B cell (primary cell): Measurements from ENCODE around the gene NAIF1. TPM values are rescaled to one million over a fixed set of nuclear protein-coding genes. Genes with fewer than 3 reads are reported as not detected.

Experiments used
- ATAC-seq: fragments of 200-7000 bp; cut with Tn5 transposase; one replicate; pipeline ENCODE4 v1.10.0; 2021; ENCODE audit warnings: low read depth, mild to moderate bottlenecking, moderate number of reproducible peaks, moderate library complexity
- CTCF ChIA-PET: fragments of 350-600 bp; sonication (Branson Sonifier 250); formaldehyde crosslinking; loops from one replicate; lab custom pipeline; 2021; ENCODE audit warnings: antibody characterized with exemption, inconsistent platforms; lab: Charles Lee
- POLR2A ChIA-PET: fragments of 350-600 bp; sonication (Branson Sonifier 250); formaldehyde crosslinking; loops from one replicate; lab custom pipeline; 2021; ENCODE audit warnings: antibody characterized with exemption; lab: Charles Lee
- DNase-seq: peaks from one replicate; pipeline ENCODE4 v3.0.0; 2013
- H2AFZ ChIP-seq: 2 replicates; pipeline ENCODE4 v1.6.1; 2012; ENCODE audit warnings: mild to moderate bottlenecking, low read depth, low read length; ENCODE audit not compliant: insufficient read depth, poor library complexity, severe bottlenecking
- H3K27ac ChIP-seq, 2 donors: 1 replicate in 1 of 2; 2 replicates in 1 of 2; pipeline ENCODE4 v1.5.1; 2012 to 2013; ENCODE audit warnings: low read length in 2 of 2, mild to moderate bottlenecking in 2 of 2, moderate library complexity in 1 of 2
- H3K27me3 ChIP-seq, 4 experiments: fragments of 200-600 bp in 1 of 4; sonication (generic) in 1 of 4; replicated peaks in 1 of 4; 1 replicate in 2 of 4; 2 replicates in 2 of 4; pipeline versions ENCODE4 v1.6.1 to v1.7.0; 2013 to 2016; ENCODE audit warnings: low read length in 3 of 4, mild to moderate bottlenecking in 2 of 4, mixed read lengths in 1 of 4, moderate library complexity in 1 of 4; ENCODE audit not compliant: insufficient read depth in 4 of 4, control insufficient read depth in 3 of 4; ENCODE audit errors: control extremely low read depth in 1 of 4
- H3K36me3 ChIP-seq, 2 experiments: replicated peaks in 1 of 2; 1 replicate in 1 of 2; 2 replicates in 1 of 2; pipeline versions ENCODE4 v1.6.1 to v1.7.1; 2013; ENCODE audit warnings: low read length in 1 of 2; ENCODE audit not compliant: insufficient read depth in 2 of 2, control insufficient read depth in 1 of 2; ENCODE audit errors: control extremely low read depth in 1 of 2, extremely low read depth in 1 of 2
- H3K4me1 ChIP-seq, 2 donors: fragments of 200-600 bp in 1 of 2; sonication (generic) in 1 of 2; 1 replicate in 1 of 2; 2 replicates in 1 of 2; pipeline versions ENCODE4 v1.5.1 to v1.6.1; 2013 to 2017; ENCODE audit warnings: low read length in 2 of 2; ENCODE audit not compliant: control insufficient read depth in 2 of 2, insufficient read depth in 2 of 2
- H3K4me2 ChIP-seq: replicated peaks from 2 replicates; pipeline ENCODE3; 2012; ENCODE audit warnings: mild to moderate bottlenecking, low read depth, low read length; ENCODE audit not compliant: poor library complexity, severe bottlenecking
- H3K4me3 ChIP-seq, 5 experiments: fragments of 200-600 bp in 1 of 5; sonication (generic) in 1 of 5; 1 replicate in 3 of 5; 2 replicates in 2 of 5; pipeline versions ENCODE4 v1.5.1 to v1.7.0; 2011 to 2016; ENCODE audit warnings: low read length in 4 of 5, mild to moderate bottlenecking in 4 of 5, low read depth in 2 of 5, control low read depth in 1 of 5, moderate library complexity in 1 of 5; ENCODE audit not compliant: insufficient read depth in 1 of 5; ENCODE audit errors: control extremely low read depth in 1 of 5, extremely low read depth in 1 of 5
- H3K79me2 ChIP-seq: fragments of 200-600 bp; sonication (generic); one replicate; pipeline ENCODE4 v1.6.0; 2016; ENCODE audit warnings: low read length; ENCODE audit not compliant: control insufficient read depth, insufficient read depth
- H3K9ac ChIP-seq: fragments of 200-600 bp; sonication (generic); 2 replicates; pipeline ENCODE4 v1.6.1; 2017; ENCODE audit warnings: mild to moderate bottlenecking, low read length, moderate library complexity
- H3K9me3 ChIP-seq, 3 donors: one replicate each; pipeline versions ENCODE4 v1.6.1 to v1.7.1; 2013; ENCODE audit warnings: low read length in 2 of 3; ENCODE audit not compliant: control insufficient read depth in 2 of 3, insufficient read depth in 1 of 3; ENCODE audit errors: control extremely low read depth in 1 of 3
- H4K20me1 ChIP-seq: 2 replicates; pipeline ENCODE4 v1.6.0; 2012; ENCODE audit warnings: mild to moderate bottlenecking, low read length; ENCODE audit not compliant: insufficient read depth, control insufficient read depth, poor library complexity, severe bottlenecking
- H3K27ac Mint-ChIP-seq: one replicate; pipeline ENCODE4 v1.8.0; 2021; ENCODE audit warnings: mixed read lengths
- H3K27me3 Mint-ChIP-seq: one replicate; pipeline ENCODE4 v1.8.0; 2021; ENCODE audit warnings: mixed read lengths
- H3K4me1 Mint-ChIP-seq: one replicate; pipeline ENCODE4 v1.8.0; 2021; ENCODE audit warnings: mixed read lengths
- H3K4me3 Mint-ChIP-seq: one replicate; pipeline ENCODE4 v1.8.0; 2021; ENCODE audit warnings: mixed read lengths
- H3K9me3 Mint-ChIP-seq: one replicate; pipeline ENCODE4 v1.8.0; 2022; ENCODE audit warnings: mixed read lengths; ENCODE audit not compliant: insufficient read depth
- CTCF ChIP-seq: fragments of 200-600 bp; IDR thresholded peaks from one replicate; pipeline ENCODE4 v1.8.0; 2022; ENCODE audit warnings: antibody characterized with exemption, mild to moderate bottlenecking
- EZH2 ChIP-seq: IDR thresholded peaks from 2 replicates; pipeline ENCODE4 v1.6.1; 2012; ENCODE audit warnings: borderline replicate concordance, low read depth, mild to moderate bottlenecking, moderate library complexity, low read length; ENCODE audit not compliant: insufficient read depth, poor library complexity, severe bottlenecking
- WGBS: methylation state at CpG from one replicate; pipeline ENCODE4 v1.1.5; 2013; ENCODE audit warnings: missing lambda C conversion rate; ENCODE audit not compliant: insufficient coverage; 5-methylcytosine and 5-hydroxymethylcytosine counted together
- intact Hi-C: fragments of 100-400 bp; cut with micrococcal nuclease; formaldehyde crosslinking; loops from one replicate; pipeline ENCODE4 v1.10.0; 2022
- polyA plus RNA-seq: library from polyadenylated mRNA; depleted of rRNA; stranded (reverse); fragments of >200 nt; gene quantifications from 2 replicates; pipeline ENCODE4 v1.2.3, GENCODE V29; 2012
- total RNA-seq, 2 donors: library from RNA; stranded (reverse); fragments of 120-200 nt in 1 of 2; gene quantifications; 1 replicate in 1 of 2; 2 replicates in 1 of 2; pipeline versions ENCODE4 v1.2.3 to v1.2.4, GENCODE V29; 2013 to 2022

The NAIF1 gene
- total and polyA plus RNA-seq, 2 donors (not counting 1 experiment from before 2014, with no cell fraction given): 11.4 to 16.6 TPM

DNA sequence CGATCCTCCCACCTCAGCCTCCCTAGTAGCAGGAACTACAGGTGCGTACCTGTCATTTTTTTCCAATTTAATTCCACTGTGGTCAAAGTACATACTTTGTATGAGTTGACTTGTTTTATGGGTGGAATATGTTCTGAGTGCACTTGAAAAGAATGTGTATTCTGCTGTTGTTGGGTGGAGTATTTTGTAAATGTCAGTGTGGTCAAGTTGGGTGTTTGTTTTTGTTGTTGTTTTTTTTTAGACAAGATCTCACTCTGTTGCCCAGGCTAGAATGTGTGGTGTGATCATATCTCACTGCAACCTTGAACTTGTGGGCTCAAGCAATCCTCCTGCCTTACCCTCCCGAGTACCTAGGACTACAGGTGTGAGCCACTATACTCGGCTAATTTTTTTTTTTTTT is 18.8 kb upstream of the NAIF1 start:
- Histone ChIP-seq H3K4me2 (no peak overlapping the region), H3K36me3 (peaks cover 0 to 2% of the 10 kb centered on the region in 2 experiments), H3K79me2 (peaks cover 91% of the 10 kb centered on the region), H3K9ac (no peak overlapping the region), H3K4me1 (peaks cover 0 to 6% of the 10 kb centered on the region in 2 donors), H3K9me3 (no peaks in the 10 kb centered on the region), H2AFZ (no peak overlapping the region), H4K20me1 (peaks cover 36% of the 10 kb centered on the region), H3K4me3 (no peak overlapping the region), H3K27ac (no peak overlapping the region), H3K27me3 (no peaks in the 10 kb centered on the region)
- Mint-ChIP-seq H3K4me3 (no peak overlapping the region), H3K4me1 (peaks cover 23% of the 10 kb centered on the region), H3K27me3 (no peaks in the 10 kb centered on the region), H3K9me3 (no peaks in the 10 kb centered on the region), H3K27ac (no peak overlapping the region)
- intact Hi-C loops: no loop called here
- ChIA-PET CTCF (no interaction called here), POLR2A (no interaction called here)
- DNase-seq: no peak
- ATAC-seq: no peak
- TF ChIP-seq CTCF (no peak), EZH2 (no peak)
- 80% methylated on average over 2 of the region's 4 CpGs for WGBS

DNA sequence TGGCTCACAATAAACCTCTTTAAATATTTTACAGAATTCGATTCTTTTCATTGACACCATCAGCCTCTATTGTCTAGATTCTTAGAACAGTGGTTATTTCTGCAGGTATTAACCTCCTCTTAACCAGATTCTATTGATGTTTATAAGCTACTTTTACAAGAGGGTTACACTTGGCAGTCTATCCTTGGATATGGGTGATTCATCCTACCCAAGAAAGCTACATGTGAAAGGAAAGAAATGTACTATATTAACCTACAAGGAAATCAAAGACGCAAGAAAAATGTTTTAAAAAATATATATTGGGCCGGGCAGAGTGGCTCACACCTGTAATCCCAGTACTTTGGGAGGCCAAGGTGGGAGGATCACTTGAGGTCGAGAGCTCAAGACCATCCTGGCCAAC is 17.6 kb upstream of the NAIF1 start:
- ATAC-seq: no peak
- WGBS: no CpG with 5 or more reads among the region's 4 CpGs
- H3K4me2 ChIP-seq: no peak overlapping the region
- Mint-ChIP-seq H3K9me3 (no peaks in the 10 kb centered on the region), H3K27me3 (no peaks in the 10 kb centered on the region), H3K27ac (no peak overlapping the region), H3K4me1 (peaks cover 21% of the 10 kb centered on the region), H3K4me3 (no peak overlapping the region)
- H3K4me1 ChIP-seq: peaks cover 0 to 6% of the 10 kb centered on the region in 2 donors
- H3K9me3 ChIP-seq: no peaks in the 10 kb centered on the region
- H3K79me2 ChIP-seq: peaks cover 92% of the 10 kb centered on the region
- peaks cover 0 to 2% of the 10 kb centered on the region in 2 experiments for H3K36me3 ChIP-seq
- peaks cover 26% of the 10 kb centered on the region for H4K20me1 ChIP-seq
- CTCF ChIA-PET: interaction anchor here (0.8 to 1.6 kb wide), 6 partner anchors 9 to 128 kb away, joined by 3 to 7 read pairs (median 4); no protein-coding TSS in a partner anchor
- DNase-seq: no peak
- POLR2A ChIA-PET: no interaction called here
- H3K9ac ChIP-seq: no peak overlapping the region
- no peaks in the 10 kb centered on the region for H3K27me3 ChIP-seq
- no peak overlapping the region for H3K4me3 ChIP-seq
- no peak overlapping the region for H2AFZ ChIP-seq
- intact Hi-C loops: no loop called here
- no peak overlapping the region for H3K27ac ChIP-seq
- TF ChIP-seq CTCF: no peak
- no peak for TF ChIP-seq EZH2
